Lower leg skin (tissue), 3 donors: Measurements from ENCODE around the gene CDK15.

Experiments used
- CTCF ChIP-seq, 3 donors: fragments of 450-650 bp; IDR thresholded peaks; one replicate each; pipeline ENCODE4 v1.5.1; 2016; ENCODE audit warnings: antibody characterized with exemption in 3 of 3, mild to moderate bottlenecking in 3 of 3, moderate library complexity in 2 of 3
- POLR2A ChIP-seq, 2 donors: fragments of 450-650 bp; IDR thresholded peaks; one replicate each; pipeline ENCODE4 v1.6.1; 2016 to 2017; ENCODE audit warnings: antibody characterized with exemption in 2 of 2, mild to moderate bottlenecking in 1 of 2, moderate library complexity in 1 of 2

- TF ChIP-seq POLR2A (IDR thresholded peaks at IDR 0.05): no peak
- no peak for TF ChIP-seq CTCF (IDR thresholded peaks at IDR 0.05)
These were observed 124.5 kb downstream of the CDK15 start for GRCh38 chr2:201930831-201931230.
